ENCODE data around the gene GABBR2. TPM values are rescaled to one million over a fixed set of nuclear protein-coding genes. Genes with fewer than 3 reads are reported as not detected.

Gene GABBR2
- total RNA-seq, 2 experiments from 2014 or later = not detected

- ChIA-PET POLR2A (interaction anchor here (0.6 to 2.5 kb wide), 22 partner anchors 24 to 363 kb away, joined by 3 to 10 read pairs (median 5); partner anchors contain the start of genes NANS and TRMO), CTCF (ENCODE audit: unreplicated experiment) (no interaction called here)
- Histone ChIP-seq H3K4me1 (ENCODE audit: insufficient read depth, low read length, poor library complexity, severe bottlenecking) (peaks cover 17% of the 10 kb centered on the region), H3K9me2 (ENCODE audit: insufficient read depth, low read length) (no peaks in the 10 kb centered on the region), H3K4me2 (ENCODE audit: low read length) (peak overlapping the region; percentile 95), H2AFZ (ENCODE audit: low read length) (peak overlapping the region; percentile 90), H3K36me3 (ENCODE audit: insufficient read depth, low read length) (no peaks in the 10 kb centered on the region), H3K27ac (ENCODE audit: low read depth, low read length, poor library complexity, severe bottlenecking) (peak overlapping the region; percentile 85), H3K9me3 (ENCODE audit: low read length) (no peaks in the 10 kb centered on the region), H3K4me3 (ENCODE audit: low read depth, low read length, poor library complexity, severe bottlenecking) (peak overlapping the region; percentile 75), H3K79me2 (ENCODE audit: insufficient read depth, low read depth, low read length) (no peaks in the 10 kb centered on the region), H4K20me1 (ENCODE audit: insufficient read depth, low read length) (no peaks in the 10 kb centered on the region)
- DNase-seq (ENCODE audit: low spot score) = peak; percentile 38
- intact Hi-C loops (cut with micrococcal nuclease; ENCODE audit: unreplicated experiment) = loop anchor here (1.0 to 5.0 kb wide), 2 partner anchors 199 to 334 kb away; partner anchors contain the start of genes NANS and TRMO
- no peak for TF ChIP-seq EZH2phosphoT487 (IDR thresholded peaks at IDR 0.05; ENCODE audit: borderline replicate concordance, low read depth, low read length)
- no peak for TF ChIP-seq CTCF (conservative IDR thresholded peaks at IDR 0.05; ENCODE audit: low read length)
- no TSS peak for BruUV-seq (replicated peaks)
Observed at GRCh38 chr9:98256756-98257155, 452.0 kb downstream of the GABBR2 start.

GRCh38 chr9:98255578-98256296 is 453.0 kb downstream of the GABBR2 start, which contains the start of gene TBC1D2:
TSS of gene TBC1D2 (minus strand) at chr9:98255649. CDS start at chr9:98255541, 108 bp downstream.
- H3K79me2 ChIP-seq (ENCODE audit: insufficient read depth, low read depth, low read length) = no peaks in the 10 kb centered on the region
- peaks cover 17% of the 10 kb centered on the region for H3K4me1 ChIP-seq (ENCODE audit: insufficient read depth, low read length, poor library complexity, severe bottlenecking)
- peak within 1 kb of the TSS; percentile 90 for H2AFZ ChIP-seq (ENCODE audit: low read length)
- H3K36me3 ChIP-seq (ENCODE audit: insufficient read depth, low read length) = no peaks in the 10 kb centered on the region
- H3K4me2 ChIP-seq (ENCODE audit: low read length) = peak within 1 kb of the TSS; percentile 95
- TF ChIP-seq CTCF (conservative IDR thresholded peaks at IDR 0.05; ENCODE audit: low read length) = peak; percentile 51; the same call in 1 of the 2 replicates
- no peak for TF ChIP-seq EZH2phosphoT487 (IDR thresholded peaks at IDR 0.05; ENCODE audit: borderline replicate concordance, low read depth, low read length)
- CTCF ChIA-PET (ENCODE audit: unreplicated experiment) = interaction anchor here (0.6 to 1.1 kb wide), 4 partner anchors 23 to 510 kb away, joined by 3 to 5 read pairs (median 4); partner anchors contain the start of gene NANS
- no peaks in the 10 kb centered on the region for H3K9me2 ChIP-seq (ENCODE audit: insufficient read depth, low read length)
- no peaks in the 10 kb centered on the region for H4K20me1 ChIP-seq (ENCODE audit: insufficient read depth, low read length)
- BruUV-seq (replicated peaks) = no TSS peak
- peak within 1 kb of the TSS; percentile 85 for H3K27ac ChIP-seq (ENCODE audit: low read depth, low read length, poor library complexity, severe bottlenecking)
- no peaks in the 10 kb centered on the region for H3K9me3 ChIP-seq (ENCODE audit: low read length)
- POLR2A ChIA-PET = interaction anchor here (0.5 to 2.5 kb wide), 20 partner anchors 10 to 1074 kb away, joined by 3 to 10 read pairs (median 4); partner anchors contain the start of genes NANS and TRMO
- intact Hi-C loops (cut with micrococcal nuclease; ENCODE audit: unreplicated experiment) = loop anchor here (1.0 to 5.0 kb wide), 4 partner anchors 181 to 622 kb away; partner anchors contain the start of genes NANS, NCBP1, TRMO and TSTD2
- peak within 1 kb of the TSS; percentile 75 for H3K4me3 ChIP-seq (ENCODE audit: low read depth, low read length, poor library complexity, severe bottlenecking)
- DNase-seq (ENCODE audit: low spot score) = peak; percentile 95
